T-helper 22 cell (primary cell): ENCODE results near the gene HSD17B14.

ENCODE experiments used
- DNase-seq: peaks from one replicate; pipeline ENCODE4 v3.0.0-alpha.2; 2020; ENCODE audit warnings: low read depth

HSD17B14 gene

DNA sequence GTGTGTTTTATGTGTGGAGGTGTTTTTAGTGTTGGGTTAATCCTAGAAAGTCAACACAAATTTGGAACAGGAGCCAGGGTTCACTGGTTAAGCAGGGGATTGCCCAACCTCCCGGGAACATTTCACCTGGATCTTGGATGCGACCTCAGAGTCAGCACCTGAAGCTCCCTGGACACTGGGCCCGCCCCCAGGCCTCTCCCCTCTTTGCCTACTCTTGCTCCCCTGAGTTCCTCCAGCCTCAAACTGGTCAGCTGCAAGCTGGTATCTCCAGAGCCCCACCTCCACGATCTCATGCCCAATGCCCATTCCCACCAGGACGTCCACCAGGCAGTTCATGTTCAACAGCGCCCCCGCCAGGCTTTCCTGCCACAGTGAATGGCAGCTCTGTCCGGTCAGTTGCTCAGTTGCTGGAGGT, 9.7 kb downstream of the HSD17B14 start:
- no peak for DNase-seq

DNA sequence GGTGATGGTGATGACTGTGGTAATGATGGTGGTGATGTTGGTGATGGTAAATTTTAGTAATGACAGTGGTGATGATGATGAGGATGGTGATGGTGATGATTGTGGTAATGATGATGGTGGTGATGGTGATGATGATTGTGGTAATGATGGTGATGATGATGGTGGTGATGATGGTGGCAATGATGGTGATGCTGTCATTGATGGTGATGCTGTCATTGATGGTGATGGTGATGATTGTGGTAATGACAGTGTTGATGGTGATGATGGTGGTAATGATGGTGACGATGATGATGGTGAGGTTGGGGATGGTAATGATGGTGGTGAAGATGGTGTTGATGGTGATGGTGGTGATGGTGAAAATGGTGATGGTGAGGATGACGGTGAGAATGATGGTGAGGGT, 13.8 kb downstream of the HSD17B14 start:
- no peak for DNase-seq

DNA sequence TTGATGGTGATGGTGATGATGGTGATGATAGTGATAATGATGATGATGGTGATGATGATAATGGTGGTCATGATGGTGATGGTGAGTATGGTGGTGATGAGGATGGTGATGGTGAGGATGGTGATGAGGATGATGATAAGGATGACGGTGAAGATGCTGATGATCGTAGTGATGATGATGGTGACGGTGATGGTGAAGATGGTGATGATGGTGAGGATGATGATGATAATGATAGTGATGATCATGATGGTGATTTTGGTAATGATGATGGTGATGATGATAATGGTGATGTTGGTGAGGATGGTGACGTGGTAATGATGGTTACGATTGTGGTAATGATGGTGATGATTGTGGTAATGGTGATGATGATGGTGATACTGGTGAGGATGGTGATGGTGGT, 14.7 kb downstream of the HSD17B14 start:
- DNase-seq, result no peak

DNA sequence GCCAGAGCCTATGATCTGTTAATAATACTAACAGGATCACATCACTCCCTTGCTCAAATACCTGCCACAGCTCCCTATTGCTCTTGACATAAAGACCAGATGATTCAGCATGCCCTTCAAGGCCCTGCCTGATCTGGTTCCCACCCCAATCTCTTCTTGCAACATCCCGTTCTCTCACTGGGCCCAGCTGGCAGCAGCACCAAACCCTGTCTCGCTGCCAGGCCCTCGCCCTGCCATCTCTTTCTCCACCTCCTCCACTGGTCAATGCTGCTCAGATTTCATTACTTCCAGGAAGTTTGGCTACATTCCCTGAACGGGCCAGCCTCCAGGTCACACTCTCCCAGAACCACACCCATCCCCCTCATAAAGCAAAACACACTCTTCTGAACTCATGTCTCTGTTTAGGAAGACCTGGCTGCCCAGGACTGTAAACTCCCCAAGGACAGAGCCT, 16.9 kb downstream of the HSD17B14 start:
- no peak for DNase-seq

- DNase-seq, result no peak
These were observed 18.0 kb downstream of the HSD17B14 start for GRCh38 chr19:48818234-48818820.

GRCh38 chr19:48817585-48818124, 18.6 kb downstream of the HSD17B14 start:
- no peak for DNase-seq

DNA sequence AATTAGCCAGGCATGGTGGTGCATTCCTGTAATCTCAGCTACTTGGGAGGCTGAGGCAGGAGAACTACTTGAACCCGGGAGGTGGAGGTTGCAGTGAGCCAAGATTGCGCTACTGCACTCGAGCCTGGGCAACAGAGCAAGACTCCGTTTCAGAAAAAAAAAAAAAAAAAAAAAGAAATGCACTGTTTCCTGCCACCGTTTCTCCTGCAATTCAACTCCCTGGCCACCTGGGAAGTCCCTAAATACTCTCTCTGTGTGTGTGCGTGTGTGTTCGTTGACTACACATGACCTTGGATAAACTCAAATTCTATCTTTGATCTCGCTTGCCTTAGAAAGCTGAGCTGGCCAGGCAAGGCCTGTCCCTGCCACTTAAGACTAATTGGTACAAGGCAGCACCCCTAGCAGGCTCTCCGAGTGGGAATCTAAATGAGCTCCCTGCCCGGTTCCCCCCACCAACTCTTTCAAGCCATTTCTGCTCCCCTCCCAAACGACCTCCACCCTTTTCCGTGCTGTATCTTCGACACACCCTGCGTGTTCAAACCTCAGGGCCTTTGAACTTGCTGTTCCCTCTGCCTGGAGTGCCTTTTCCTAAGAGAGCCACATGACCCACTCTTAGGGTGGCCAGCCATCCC, 20.3 kb downstream of the HSD17B14 start:
- no peak for DNase-seq

GRCh38 chr19:48814895-48815294, 21.4 kb downstream of the HSD17B14 start:
- no peak for DNase-seq

- no peak for DNase-seq
These were observed 23.0 kb downstream of the HSD17B14 start for GRCh38 chr19:48813123-48813913.

DNA sequence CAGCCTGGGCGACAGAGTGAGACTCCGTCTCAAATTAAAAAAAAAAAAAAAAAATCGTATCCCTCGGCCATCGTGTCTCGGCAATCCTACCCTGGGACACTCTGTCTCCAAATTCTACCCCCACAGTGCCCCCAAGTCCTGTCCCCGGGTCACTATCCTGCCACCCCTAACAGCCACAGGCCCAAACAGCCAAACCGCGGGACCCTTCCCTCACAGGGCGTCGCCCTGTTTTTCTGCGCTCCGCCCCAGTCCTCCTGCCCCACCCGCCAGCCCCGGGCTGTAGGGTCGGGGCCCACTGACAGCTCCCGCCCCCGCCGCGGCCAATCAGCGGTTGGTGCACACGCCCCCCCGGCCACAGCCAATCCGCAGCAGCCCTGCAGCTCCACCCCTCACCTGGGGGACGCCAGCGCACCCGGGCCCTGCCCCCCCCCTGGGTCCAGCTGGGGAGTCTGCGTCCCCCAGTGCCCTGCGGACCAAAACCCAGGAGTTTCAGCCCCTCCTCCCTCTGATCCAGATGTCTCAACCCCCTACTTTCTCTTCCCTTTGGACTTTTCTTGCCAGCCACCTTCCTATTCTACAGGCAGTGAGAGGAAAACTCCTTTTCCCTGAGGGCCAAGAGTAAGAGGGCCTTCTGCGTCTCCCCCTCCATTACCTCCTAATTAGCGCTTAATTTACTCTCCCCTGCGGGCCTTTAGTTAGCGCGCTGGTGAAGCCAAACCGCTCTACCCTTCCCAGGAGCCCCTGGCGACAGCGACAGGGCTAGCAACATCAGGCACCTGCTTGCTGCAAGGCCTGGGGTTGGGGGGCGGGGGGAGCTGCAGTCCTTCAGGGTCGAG, 24.0 kb downstream of the HSD17B14 start:
- peak; percentile 50 for DNase-seq

- DNase-seq, result no peak
These were observed 26.1 kb downstream of the HSD17B14 start for GRCh38 chr19:48810151-48810550.

DNA sequence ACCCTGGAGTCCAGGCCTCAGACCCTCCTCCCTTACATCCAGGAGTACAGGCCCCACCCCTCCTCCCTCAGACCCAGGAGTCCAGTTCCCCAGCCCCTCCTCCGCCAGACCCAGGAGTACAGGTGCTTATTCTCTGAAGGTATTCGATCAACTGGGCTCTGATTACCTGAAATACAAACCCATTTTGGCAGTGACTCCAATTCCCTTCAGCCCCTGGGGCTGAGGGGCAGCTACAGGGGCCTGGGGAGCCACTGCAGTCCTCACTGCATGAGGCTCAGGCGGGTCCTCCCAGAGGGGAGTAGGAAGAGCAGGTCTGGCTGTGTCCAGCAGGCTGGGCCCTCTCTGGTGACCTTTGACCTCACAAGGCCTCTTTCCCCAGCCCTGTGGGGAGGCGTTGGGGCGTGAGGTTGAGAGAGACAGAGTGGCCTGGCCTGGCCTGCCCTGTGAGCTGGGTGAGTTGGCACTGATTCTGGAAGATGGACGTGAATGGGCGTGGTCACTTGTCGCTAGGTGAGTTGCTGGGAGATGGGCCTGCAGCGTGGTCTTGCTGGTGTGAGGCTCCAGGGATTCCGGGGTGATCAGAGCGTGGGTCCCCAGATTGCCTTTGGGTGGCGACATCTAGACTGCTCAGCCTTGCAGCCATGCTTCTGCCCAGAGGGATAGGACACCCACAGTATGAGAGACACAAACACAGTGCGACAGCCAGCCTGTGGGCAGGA, 28.5 kb downstream of the HSD17B14 start:
- no peak for DNase-seq

GRCh38 chr19:48806818-48807589, 29.3 kb downstream of the HSD17B14 start:
- DNase-seq, result peak; percentile 22

GRCh38 chr19:48806518-48806817, 29.8 kb downstream of the HSD17B14 start:
- no peak for DNase-seq

GRCh38 chr19:48805452-48805851, 30.8 kb downstream of the HSD17B14 start:
- DNase-seq, result no peak

DNA sequence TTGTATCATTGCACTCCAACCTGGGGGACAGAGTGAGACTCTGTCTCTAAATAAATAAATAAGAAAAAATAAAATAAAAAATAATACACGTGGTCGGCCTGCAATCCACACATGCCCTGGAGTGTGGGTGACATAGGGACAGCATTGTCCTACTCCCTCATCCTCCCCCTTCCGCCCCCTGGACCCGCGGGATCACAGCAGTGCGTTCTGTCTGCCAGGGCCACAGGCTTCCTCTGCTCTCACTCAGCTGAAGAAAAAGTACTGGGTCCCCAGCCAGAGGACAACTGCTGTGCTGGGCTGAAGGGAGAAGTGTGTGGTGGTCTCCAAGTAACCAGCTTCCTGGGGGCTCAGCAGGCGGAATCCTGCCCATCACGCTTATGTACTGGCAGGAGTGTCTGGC, 31.8 kb downstream of the HSD17B14 start:
- no peak for DNase-seq

DNA sequence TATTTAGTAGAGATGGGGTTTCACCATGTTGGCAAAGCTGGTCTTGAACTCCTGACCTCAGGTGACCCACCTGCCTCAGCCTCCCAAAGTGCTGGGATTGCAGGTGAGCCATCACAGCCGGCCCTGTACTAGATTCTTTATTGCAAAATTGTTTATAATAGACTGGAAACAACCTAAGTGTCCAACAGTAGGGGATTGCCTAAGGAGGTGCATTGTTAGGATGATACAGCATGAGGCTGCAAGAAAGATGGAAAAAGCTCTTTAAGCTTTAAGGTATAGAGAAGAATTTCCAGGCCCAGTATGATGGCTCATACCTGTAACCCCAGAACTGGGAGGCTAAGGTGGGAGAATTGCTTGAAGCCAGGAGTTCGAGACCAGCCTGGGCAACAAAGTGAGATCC, 33.7 kb downstream of the HSD17B14 start:
- DNase-seq, result no peak

- no peak for DNase-seq
These were observed 36.7 kb downstream of the HSD17B14 start for GRCh38 chr19:48799358-48800300.

DNA sequence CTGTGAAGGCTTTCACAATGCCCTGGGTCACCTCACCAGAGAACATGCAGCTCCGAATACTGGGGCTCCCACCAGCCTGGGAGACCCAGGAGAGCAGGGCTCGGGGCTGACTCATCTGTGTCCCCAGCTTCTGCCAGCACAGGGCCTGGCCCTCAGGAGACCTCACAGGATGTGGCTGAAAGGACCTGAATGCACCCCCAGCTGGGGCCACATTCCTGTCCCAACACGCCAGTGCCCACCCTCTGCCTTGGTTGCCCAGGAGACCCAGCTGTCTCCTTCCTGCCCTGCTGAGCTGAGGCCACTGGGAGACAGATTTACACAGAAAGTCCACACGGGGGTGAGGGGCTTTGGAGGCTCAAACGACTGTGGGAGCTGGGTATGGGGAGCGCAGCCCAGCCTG, 37.4 kb downstream of the HSD17B14 start:
- DNase-seq, result no peak

GRCh38 chr19:48797103-48797502, 39.2 kb downstream of the HSD17B14 start:
- no peak for DNase-seq
